Measurements from ENCODE around the gene TUT1.

The TUT1 gene

GRCh38 chr11:62611705-62612365 lies 20.5 kb upstream of the TUT1 start:
- Histone ChIP-seq H3K4ac (ENCODE audit: low read length) (peak overlapping the region; percentile 85), H2BK120ac (ENCODE audit: low read depth, low read length) (peak overlapping the region; percentile 6), H3K4me1 (ENCODE audit: control insufficient read depth in 2 of 2, insufficient read depth in 1 of 2, low read depth in 1 of 2, low read length in 2 of 2) (peaks cover 8 to 15% of the 10 kb centered on the region in 2 donors), H3K79me1 (ENCODE audit: low read depth, low read length) (peaks cover 1% of the 10 kb centered on the region), H3K27ac (replicated peaks; ENCODE audit: low read length) (no peak overlapping the region), H4K8ac (ENCODE audit: low read depth, low read length) (no peak overlapping the region), H3K9me3 (replicated peaks in 1 of 2; ENCODE audit: control insufficient read depth in 2 of 2, insufficient read depth in 1 of 2, low read depth in 1 of 2, low read length in 2 of 2) (peaks cover 0 to 2% of the 10 kb centered on the region in 2 donors), H2BK12ac (ENCODE audit: low read length) (peak overlapping the region; percentile 30), H3K23ac (ENCODE audit: low read depth, low read length, poor library complexity) (peak overlapping the region; percentile 70), H4K91ac (ENCODE audit: low read depth, low read length, poor library complexity) (no peak overlapping the region), H3K27me3 (ENCODE audit: control insufficient read depth in 3 of 3, insufficient read depth in 3 of 3, low read depth in 1 of 3, low read length in 3 of 3) (no peaks in the 10 kb centered on the region), H3K4me2 (ENCODE audit: insufficient read depth, low read length, poor library complexity, severe bottlenecking) (peak overlapping the region; percentile 80), H2AK5ac (ENCODE audit: low read depth, low read length) (peak overlapping the region; percentile 95), H3K9ac (ENCODE audit: low read depth, low read length, poor library complexity) (peak overlapping the region; percentile 89), H3K18ac (ENCODE audit: low read length) (peak overlapping the region; percentile 93), H2AFZ (ENCODE audit: low read length) (peak overlapping the region; percentile 89), H3K14ac (ENCODE audit: low read length) (peak overlapping the region; percentile 10), H2BK15ac (ENCODE audit: low read length) (no peak overlapping the region), H3K36me3 (replicated peaks in 1 of 2; ENCODE audit: control insufficient read depth in 2 of 2, insufficient read depth in 2 of 2, low read length in 2 of 2) (peaks cover 5 to 28% of the 10 kb centered on the region in 2 donors), H2BK5ac (ENCODE audit: low read length) (peak overlapping the region; percentile 8), H3K4me3 (ENCODE audit: low read length in 2 of 2) (peak overlapping the region; percentile 57 to 88)
- no CpG with 5 or more reads among the region's 34 CpGs for WGBS, 2 donors (ENCODE audit: extremely low coverage in 2 of 2, insufficient read length in 2 of 2, insufficient replicate concordance in 1 of 2)
- no peak for DNase-seq (ENCODE audit: low spot score)

DNA sequence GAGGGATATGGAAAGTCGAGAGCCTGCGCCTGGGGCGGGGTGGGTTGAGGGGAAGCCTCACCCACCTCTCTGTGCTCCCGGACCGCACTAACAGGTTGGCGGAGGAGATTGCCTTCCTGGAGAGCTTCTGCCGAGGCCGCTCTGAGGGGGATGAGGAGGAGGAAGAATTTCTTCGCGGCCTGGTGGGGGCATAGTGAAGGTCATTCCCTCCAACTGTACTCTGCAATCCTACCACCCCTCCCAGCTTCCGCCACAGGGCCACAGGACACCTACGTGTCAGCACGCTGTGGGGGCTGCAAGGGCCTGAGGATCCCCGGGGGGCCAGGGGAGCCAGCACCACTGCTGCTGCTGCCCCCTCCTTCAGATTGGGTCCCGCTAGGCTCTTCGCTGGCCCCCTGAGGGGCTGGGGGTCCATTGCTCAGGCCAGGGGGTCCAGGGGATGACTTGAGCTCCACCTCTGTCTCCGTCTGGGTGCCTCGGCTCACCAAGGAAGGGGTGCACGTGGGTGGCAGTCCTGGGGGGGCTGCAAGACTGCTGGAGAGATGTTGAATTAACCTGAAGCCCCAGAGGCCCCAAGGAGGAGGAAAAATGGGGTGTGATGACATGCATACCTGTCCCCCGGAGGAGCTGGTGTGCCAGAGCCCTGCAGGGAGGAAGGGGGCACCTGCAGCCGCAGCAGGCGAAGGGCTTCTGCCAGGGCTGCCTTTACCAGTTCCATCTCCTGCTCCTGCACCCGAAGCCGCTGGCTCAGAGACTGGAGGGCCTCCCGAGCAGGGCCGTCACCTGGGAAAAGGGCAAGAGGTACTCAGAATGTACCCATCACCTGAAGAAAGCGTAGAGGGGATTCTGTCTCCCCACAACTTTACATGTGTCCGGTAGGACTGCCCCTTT lies 19.7 kb upstream of the TUT1 start:
- peak overlapping the region; percentile 79 for H2BK15ac ChIP-seq (ENCODE audit: low read length)
- whole genome bisulfite sequencing, 2 donors (ENCODE audit: extremely low coverage in 2 of 2, insufficient read length in 2 of 2, insufficient replicate concordance in 1 of 2) = no CpG with 5 or more reads among the region's 28 CpGs

GRCh38 chr11:62610403-62610802 lies 19.1 kb upstream of the TUT1 start:
- Histone ChIP-seq H3K18ac (ENCODE audit: low read length) (no peak overlapping the region), H3K36me3 (replicated peaks in 1 of 2; ENCODE audit: control insufficient read depth in 2 of 2, insufficient read depth in 2 of 2, low read length in 2 of 2) (peaks cover 0 to 23% of the 10 kb centered on the region in 2 donors), H3K14ac (ENCODE audit: low read length) (no peak overlapping the region), H2BK12ac (ENCODE audit: low read length) (no peak overlapping the region), H3K27ac (replicated peaks; ENCODE audit: low read length) (no peak overlapping the region), H2BK15ac (ENCODE audit: low read length) (peak overlapping the region; percentile 79), H2BK5ac (ENCODE audit: low read length) (peak overlapping the region; percentile 72), H3K9ac (ENCODE audit: low read depth, low read length, poor library complexity) (no peak overlapping the region), H3K9me3 (replicated peaks in 1 of 2; ENCODE audit: control insufficient read depth in 2 of 2, insufficient read depth in 1 of 2, low read depth in 1 of 2, low read length in 2 of 2) (peaks cover 0 to 2% of the 10 kb centered on the region in 2 donors), H2AK5ac (ENCODE audit: low read depth, low read length) (peak overlapping the region; percentile 87), H3K27me3 (ENCODE audit: control insufficient read depth in 3 of 3, insufficient read depth in 3 of 3, low read depth in 1 of 3, low read length in 3 of 3) (no peaks in the 10 kb centered on the region), H3K4ac (ENCODE audit: low read length) (no peak overlapping the region), H4K91ac (ENCODE audit: low read depth, low read length, poor library complexity) (no peak overlapping the region), H2AFZ (ENCODE audit: low read length) (no peak overlapping the region), H3K23ac (ENCODE audit: low read depth, low read length, poor library complexity) (no peak overlapping the region), H4K8ac (ENCODE audit: low read depth, low read length) (no peak overlapping the region), H3K79me1 (ENCODE audit: low read depth, low read length) (no peaks in the 10 kb centered on the region), H3K4me2 (ENCODE audit: insufficient read depth, low read length, poor library complexity, severe bottlenecking) (no peak overlapping the region), H3K4me3 (ENCODE audit: low read length in 2 of 2) (no peak overlapping the region), H2BK120ac (ENCODE audit: low read depth, low read length) (peak overlapping the region; percentile 74), H3K4me1 (ENCODE audit: control insufficient read depth in 2 of 2, insufficient read depth in 1 of 2, low read depth in 1 of 2, low read length in 2 of 2) (peaks cover 12 to 15% of the 10 kb centered on the region in 2 donors)
- DNase-seq (ENCODE audit: low spot score) = no peak
- no CpG with 5 or more reads among the region's 6 CpGs for WGBS, 2 donors (ENCODE audit: extremely low coverage in 2 of 2, insufficient read length in 2 of 2, insufficient replicate concordance in 1 of 2)

More for the DNA sequence above, 19.7 kb upstream of the TUT1 start:
- Histone ChIP-seq H3K79me1 (ENCODE audit: low read depth, low read length) (peaks cover 1% of the 10 kb centered on the region), H3K27me3 (ENCODE audit: control insufficient read depth in 3 of 3, insufficient read depth in 3 of 3, low read depth in 1 of 3, low read length in 3 of 3) (no peaks in the 10 kb centered on the region), H2AK5ac (ENCODE audit: low read depth, low read length) (peak overlapping the region; percentile 87), H3K27ac (replicated peaks; ENCODE audit: low read length) (no peak overlapping the region), H4K91ac (ENCODE audit: low read depth, low read length, poor library complexity) (no peak overlapping the region), H3K14ac (ENCODE audit: low read length) (peak overlapping the region; percentile 12), H3K4me3 (ENCODE audit: low read length in 2 of 2) (peak overlapping the region; percentile 57 to 88), H3K4ac (ENCODE audit: low read length) (no peak overlapping the region), H3K4me2 (ENCODE audit: insufficient read depth, low read length, poor library complexity, severe bottlenecking) (peak overlapping the region; percentile 80), H2BK5ac (ENCODE audit: low read length) (peak overlapping the region; percentile 72), H3K18ac (ENCODE audit: low read length) (peak overlapping the region; percentile 76), H3K4me1 (ENCODE audit: control insufficient read depth in 2 of 2, insufficient read depth in 1 of 2, low read depth in 1 of 2, low read length in 2 of 2) (peaks cover 8 to 15% of the 10 kb centered on the region in 2 donors), H3K9me3 (replicated peaks in 1 of 2; ENCODE audit: control insufficient read depth in 2 of 2, insufficient read depth in 1 of 2, low read depth in 1 of 2, low read length in 2 of 2) (peaks cover 0 to 2% of the 10 kb centered on the region in 2 donors), H2AFZ (ENCODE audit: low read length) (peak overlapping the region; percentile 89), H3K23ac (ENCODE audit: low read depth, low read length, poor library complexity) (peak overlapping the region; percentile 80), H4K8ac (ENCODE audit: low read depth, low read length) (no peak overlapping the region), H3K36me3 (replicated peaks in 1 of 2; ENCODE audit: control insufficient read depth in 2 of 2, insufficient read depth in 2 of 2, low read length in 2 of 2) (peaks cover 0 to 21% of the 10 kb centered on the region in 2 donors), H2BK120ac (ENCODE audit: low read depth, low read length) (peak overlapping the region; percentile 74), H3K9ac (ENCODE audit: low read depth, low read length, poor library complexity) (peak overlapping the region; percentile 26), H2BK12ac (ENCODE audit: low read length) (no peak overlapping the region)
- no peak for DNase-seq (ENCODE audit: low spot score)

DNA sequence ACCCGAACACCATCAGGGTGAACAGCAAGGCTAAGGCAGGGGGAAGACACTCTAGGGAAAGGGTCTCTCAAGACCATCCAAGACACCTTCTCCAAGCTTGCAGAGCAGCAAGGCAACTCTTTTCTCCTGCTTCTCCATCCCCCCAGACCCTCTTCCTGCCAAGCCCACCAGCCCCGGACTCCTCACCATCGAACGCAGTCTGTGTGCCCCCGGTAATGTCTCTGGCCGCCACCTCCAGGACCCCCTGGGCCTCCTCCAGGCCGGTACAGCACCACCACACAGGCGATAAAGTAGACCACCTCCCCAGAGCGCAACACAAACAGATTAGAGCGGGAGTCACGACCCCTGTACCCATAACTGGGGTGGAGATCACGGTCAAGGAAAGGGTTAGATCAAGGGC lies 17.5 kb upstream of the TUT1 start:
- Histone ChIP-seq H2BK120ac (ENCODE audit: low read depth, low read length) (no peak overlapping the region), H3K9ac (ENCODE audit: low read depth, low read length, poor library complexity) (peak overlapping the region; percentile 25), H4K8ac (ENCODE audit: low read depth, low read length) (no peak overlapping the region), H3K27me3 (ENCODE audit: control insufficient read depth in 3 of 3, insufficient read depth in 3 of 3, low read depth in 1 of 3, low read length in 3 of 3) (peaks cover 0 to 3% (median 0%) of the 10 kb centered on the region in 3 experiments), H3K79me1 (ENCODE audit: low read depth, low read length) (no peaks in the 10 kb centered on the region), H3K4me2 (ENCODE audit: insufficient read depth, low read length, poor library complexity, severe bottlenecking) (no peak overlapping the region), H2BK15ac (ENCODE audit: low read length) (no peak overlapping the region), H2AFZ (ENCODE audit: low read length) (no peak overlapping the region), H3K4me1 (ENCODE audit: control insufficient read depth in 2 of 2, insufficient read depth in 1 of 2, low read depth in 1 of 2, low read length in 2 of 2) (peaks cover 21 to 29% of the 10 kb centered on the region in 2 donors), H3K9me3 (replicated peaks in 1 of 2; ENCODE audit: control insufficient read depth in 2 of 2, insufficient read depth in 1 of 2, low read depth in 1 of 2, low read length in 2 of 2) (peaks cover 0 to 2% of the 10 kb centered on the region in 2 donors), H2BK5ac (ENCODE audit: low read length) (no peak overlapping the region), H3K18ac (ENCODE audit: low read length) (no peak overlapping the region), H2AK5ac (ENCODE audit: low read depth, low read length) (peak overlapping the region; percentile 23), H3K27ac (replicated peaks; ENCODE audit: low read length) (no peak overlapping the region), H3K4me3 (ENCODE audit: low read length in 2 of 2) (no peak overlapping the region), H4K91ac (ENCODE audit: low read depth, low read length, poor library complexity) (no peak overlapping the region), H2BK12ac (ENCODE audit: low read length) (no peak overlapping the region), H3K23ac (ENCODE audit: low read depth, low read length, poor library complexity) (peak overlapping the region; percentile 16), H3K36me3 (replicated peaks in 1 of 2; ENCODE audit: control insufficient read depth in 2 of 2, insufficient read depth in 2 of 2, low read length in 2 of 2) (peaks cover 0 to 24% of the 10 kb centered on the region in 2 donors), H3K14ac (ENCODE audit: low read length) (no peak overlapping the region), H3K4ac (ENCODE audit: low read length) (no peak overlapping the region)
- no peak for DNase-seq (ENCODE audit: low spot score)
- no CpG with 5 or more reads among the region's 12 CpGs for WGBS, 2 donors (ENCODE audit: extremely low coverage in 2 of 2, insufficient read length in 2 of 2, insufficient replicate concordance in 1 of 2)

All from neuronal stem cell (in vitro differentiated cells).